Choroid plexus epithelial cell (primary cell): ENCODE results near the gene ODAD4.

ENCODE experiments used
- DNase-seq: peaks from one replicate; pipeline ENCODE4 v3.0.0-alpha.2; 2010; ENCODE audit warnings: low read depth
- H3K4me3 ChIP-seq: 2 replicates; pipeline ENCODE4 v1.5.1; 2011; ENCODE audit warnings: low read depth, mild to moderate bottlenecking, control low read depth, low read length, moderate library complexity
- TF ChIP-seq, protein P1 (sequence below): conservative IDR thresholded peaks from 2 replicates; pipeline ENCODE4 v1.5.1; 2011; ENCODE audit warnings: low read depth, mild to moderate bottlenecking, control low read depth, inconsistent platforms, low read length, moderate library complexity

ODAD4 gene

GRCh38 chr17:41893384-41893783, 37.0 kb upstream of the ODAD4 start:
- DNase-seq = no peak
- TF ChIP-seq, protein P1, sequence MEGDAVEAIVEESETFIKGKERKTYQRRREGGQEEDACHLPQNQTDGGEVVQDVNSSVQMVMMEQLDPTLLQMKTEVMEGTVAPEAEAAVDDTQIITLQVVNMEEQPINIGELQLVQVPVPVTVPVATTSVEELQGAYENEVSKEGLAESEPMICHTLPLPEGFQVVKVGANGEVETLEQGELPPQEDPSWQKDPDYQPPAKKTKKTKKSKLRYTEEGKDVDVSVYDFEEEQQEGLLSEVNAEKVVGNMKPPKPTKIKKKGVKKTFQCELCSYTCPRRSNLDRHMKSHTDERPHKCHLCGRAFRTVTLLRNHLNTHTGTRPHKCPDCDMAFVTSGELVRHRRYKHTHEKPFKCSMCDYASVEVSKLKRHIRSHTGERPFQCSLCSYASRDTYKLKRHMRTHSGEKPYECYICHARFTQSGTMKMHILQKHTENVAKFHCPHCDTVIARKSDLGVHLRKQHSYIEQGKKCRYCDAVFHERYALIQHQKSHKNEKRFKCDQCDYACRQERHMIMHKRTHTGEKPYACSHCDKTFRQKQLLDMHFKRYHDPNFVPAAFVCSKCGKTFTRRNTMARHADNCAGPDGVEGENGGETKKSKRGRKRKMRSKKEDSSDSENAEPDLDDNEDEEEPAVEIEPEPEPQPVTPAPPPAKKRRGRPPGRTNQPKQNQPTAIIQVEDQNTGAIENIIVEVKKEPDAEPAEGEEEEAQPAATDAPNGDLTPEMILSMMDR = no peak
- H3K4me3 ChIP-seq = no peak overlapping the region

- TF ChIP-seq, protein P1 = no peak
- H3K4me3 ChIP-seq = no peak overlapping the region
- DNase-seq = peak; percentile 78
Observed at GRCh38 chr17:41894791-41895331, 35.6 kb upstream of the ODAD4 start.

DNA sequence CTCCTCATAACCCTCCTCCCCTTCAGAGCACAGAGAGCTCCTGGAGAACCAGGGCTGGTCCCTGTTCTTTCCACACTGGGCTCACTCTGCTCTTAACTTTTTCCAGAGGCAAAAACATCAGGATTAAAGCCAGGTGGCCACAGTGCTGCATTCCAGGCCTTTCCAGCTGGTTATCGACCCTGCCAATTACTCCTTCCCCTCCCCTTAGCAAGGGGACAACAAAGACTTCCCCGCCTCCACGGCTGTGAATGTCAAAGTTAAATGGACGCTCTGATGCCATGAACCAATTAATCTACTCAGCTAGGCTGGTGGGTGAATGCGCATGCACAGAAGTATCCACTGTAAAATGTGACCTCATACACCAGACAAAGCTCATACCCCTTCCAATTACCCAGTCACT, 34.8 kb upstream of the ODAD4 start:
- DNase-seq = no peak
- H3K4me3 ChIP-seq = no peak overlapping the region
- TF ChIP-seq, protein P1 = no peak

GRCh38 chr17:41896726-41897125, 33.7 kb upstream of the ODAD4 start:
- TF ChIP-seq, protein P1 = no peak
- no peak overlapping the region for H3K4me3 ChIP-seq
- DNase-seq = no peak

- TF ChIP-seq, protein P1 = no peak
- no peak for DNase-seq
- no peak overlapping the region for H3K4me3 ChIP-seq
Observed at GRCh38 chr17:41901646-41902045, 28.8 kb upstream of the ODAD4 start.

DNA sequence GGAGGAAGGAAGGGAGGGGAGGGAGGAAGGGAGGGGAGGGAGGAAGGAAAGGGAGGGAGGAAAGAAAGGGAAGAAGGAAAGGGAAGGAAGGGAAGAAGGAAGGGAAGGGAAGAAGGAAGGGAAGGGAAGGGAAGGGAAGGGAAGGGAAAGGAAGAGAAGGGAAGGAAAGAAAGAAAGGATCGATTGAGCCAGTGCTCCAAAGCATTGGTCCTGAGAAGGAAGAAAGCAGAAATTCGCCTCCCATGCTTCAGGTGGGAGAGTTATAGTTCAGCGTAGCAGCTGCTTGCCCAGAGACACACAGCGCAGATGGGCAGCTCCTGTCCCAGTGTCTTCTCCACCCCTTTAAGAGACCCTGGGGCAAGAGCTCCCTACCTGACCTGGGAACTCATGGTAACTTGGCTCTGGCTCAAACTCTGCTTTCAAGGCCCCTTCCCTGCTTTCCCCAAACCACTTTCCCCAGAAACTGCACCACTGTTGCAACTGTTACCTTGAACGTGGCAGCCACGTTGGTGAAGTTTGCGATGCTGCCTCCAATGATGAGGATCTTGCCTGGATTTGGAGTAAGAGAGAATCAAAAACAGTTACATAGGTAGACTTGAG, 26.1 kb upstream of the ODAD4 start:
- no peak overlapping the region for H3K4me3 ChIP-seq
- TF ChIP-seq, protein P1 = no peak
- DNase-seq = no peak

DNA sequence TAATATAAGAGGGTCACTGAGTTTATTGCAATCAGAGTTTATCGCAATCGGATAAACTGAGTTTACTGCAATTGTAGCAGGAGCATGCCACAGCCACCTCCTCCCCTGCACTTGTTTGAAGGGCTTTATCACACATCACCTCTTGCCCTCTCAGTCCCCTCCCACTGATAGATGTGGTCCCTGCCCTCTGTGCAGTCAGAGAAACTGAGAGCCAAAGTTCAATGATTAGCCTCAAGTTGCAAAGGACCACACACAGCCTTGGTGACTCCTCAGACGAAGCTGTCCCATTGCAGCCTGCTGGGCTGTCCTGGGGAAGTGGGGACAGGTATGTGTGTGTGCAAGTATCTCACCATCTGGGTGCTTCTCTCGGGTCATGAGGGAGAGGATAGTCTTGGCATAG, 25.2 kb upstream of the ODAD4 start:
- TF ChIP-seq, protein P1 = no peak
- no peak for DNase-seq
- H3K4me3 ChIP-seq = no peak overlapping the region
